ENCODE data around the gene RPS19.

GRCh38 chr19:41847351-41848105, 12.5 kb upstream of the RPS19 start:
- TF ChIP-seq CTCF (conservative IDR thresholded peaks at IDR 0.05 in 1 of 2, IDR thresholded peaks at IDR 0.05 in 1 of 2; ENCODE audit: extremely low read depth in 1 of 2, insufficient read depth in 1 of 2, low read depth in 1 of 2, low read length in 2 of 2) = no peak
- TF ChIP-seq EZH2 (IDR thresholded peaks at IDR 0.05; ENCODE audit: borderline replicate concordance, low read length) = no peak
